CD4-positive, alpha-beta T cell treated with Interleukin-17A for 1 hour (primary cell): Measurements from ENCODE around the gene GRHL1.
A peak's percentile ranks its signal among the peaks of the same experiment; 100 is the strongest.

ENCODE experiments used
- DNase-seq: peaks from one replicate; pipeline ENCODE4 v3.0.0-alpha.2; 2020

The GRHL1 gene

DNA sequence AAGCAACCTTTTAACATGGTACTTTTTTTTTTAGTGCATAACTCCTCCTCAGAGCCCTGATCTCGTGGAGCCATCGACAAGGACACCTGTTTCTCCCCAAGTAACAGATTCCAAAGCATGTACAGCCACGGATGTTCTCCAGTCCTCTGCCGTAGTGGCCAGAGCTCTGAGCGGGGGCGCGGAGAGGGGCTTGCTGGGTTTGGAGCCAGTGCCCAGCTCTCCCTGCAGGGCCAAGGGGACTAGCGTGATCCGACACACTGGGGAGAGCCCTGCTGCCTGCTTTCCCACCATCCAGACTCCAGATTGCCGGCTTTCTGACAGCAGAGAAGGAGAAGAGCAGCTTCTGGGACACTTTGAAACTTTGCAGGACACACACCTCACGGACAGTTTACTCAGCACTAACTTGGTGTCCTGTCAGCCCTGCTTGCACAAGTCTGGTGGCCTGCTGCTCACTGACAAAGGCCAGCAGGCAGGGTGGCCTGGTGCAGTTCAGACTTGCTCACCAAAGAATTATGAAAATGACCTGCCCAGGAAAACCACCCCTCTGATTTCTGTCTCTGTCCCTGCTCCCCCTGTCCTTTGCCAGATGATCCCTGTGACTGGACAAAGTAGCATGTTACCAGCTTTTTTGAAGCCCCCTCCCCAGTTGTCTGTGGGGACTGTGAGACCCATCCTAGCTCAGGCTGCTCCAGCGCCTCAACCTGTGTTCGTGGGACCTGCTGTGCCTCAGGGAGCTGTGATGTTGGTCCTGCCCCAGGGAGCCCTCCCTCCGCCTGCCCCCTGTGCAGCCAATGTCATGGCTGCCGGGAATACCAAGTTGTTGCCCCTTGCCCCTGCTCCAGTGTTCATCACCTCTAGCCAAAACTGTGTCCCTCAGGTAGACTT, 96.4 kb downstream of the GRHL1 start:
- DNase-seq: no peak

GRCh38 chr2:10048501-10049171, 97.1 kb downstream of the GRHL1 start:
- DNase-seq: peak; percentile 75
